ENCODE data around the gene CASP7. TPM values are rescaled to one million over a fixed set of nuclear protein-coding genes. Genes with fewer than 3 reads are reported as not detected.

Gene CASP7
- total and polyA plus RNA-seq, 2 of the 8 experiments (the other 6 are each of a cell fraction or from before 2014, with no cell fraction given), result 2.3 to 4.1 TPM

GRCh38 chr10:113713640-113713982 lies 33.9 kb downstream of the CASP7 start (continued):
- TF ChIP-seq CHD7 (IDR thresholded peaks at IDR 0.05; ENCODE audit: insufficient replicate concordance, low read length) (no peak), NANOG (IDR thresholded peaks at IDR 0.05; ENCODE audit: insufficient read depth, low read depth, low read length, poor library complexity, severe bottlenecking) (no peak), FOSL1 (IDR thresholded peaks at IDR 0.05; ENCODE audit: insufficient read depth, low read depth, low read length) (no peak), RAD21 (IDR thresholded peaks at IDR 0.05 in 1 of 2, conservative IDR thresholded peaks at IDR 0.05 in 1 of 2; ENCODE audit: low read depth in 2 of 2, low read length in 2 of 2) (no peak), EGR1 (IDR thresholded peaks at IDR 0.05; ENCODE audit: borderline replicate concordance, low read depth, low read length) (no peak), EP300 (IDR thresholded peaks at IDR 0.05; ENCODE audit: borderline replicate concordance in 1 of 2, low read depth in 2 of 2, low read length in 2 of 2) (no peak), POLR2A (IDR thresholded peaks at IDR 0.05; ENCODE audit: control extremely low read depth in 1 of 2, low read depth in 2 of 2, low read length in 2 of 2) (no peak)
